ENCODE results near the gene RALGDS. TPM values are rescaled to one million over a fixed set of nuclear protein-coding genes. Genes with fewer than 3 reads are reported as not detected.

RALGDS gene
- total and polyA plus RNA-seq, 2 of the 13 experiments (the other 11 are each of a cell fraction or from before 2014, with no cell fraction given), result 12.9 to 25.5 TPM

- in situ Hi-C loops (cut with HindIII; ENCODE audit: extremely low pct_ligation_motif_present, low pct_unique_long_range_greater_than_20kb), result no loop called here
- H3K36me3 ChIP-seq (replicated peaks in 1 of 2; ENCODE audit: control insufficient read depth in 1 of 2, insufficient read depth in 2 of 2, low read length in 2 of 2), result peaks cover 29 to 54% of the 10 kb centered on the region in 2 experiments; a peak in 4 of 5 replicates
- no peak for ATAC-seq
- ChIA-PET CTCF (ENCODE audit: low intra/inter-chr PET ratio, low total read pairs) (no interaction called here), POLR2A (no interaction called here)
- 92% methylated on average over 10 of the region's 13 CpGs for WGBS (ENCODE audit: low lambda C conversion rate)
- H3K9me3 ChIP-seq (ENCODE audit: low read length), result no peaks in the 10 kb centered on the region
- no peak overlapping the region for H3K9ac ChIP-seq (ENCODE audit: insufficient read depth, low read depth, low read length)
- H4K20me1 ChIP-seq (ENCODE audit: insufficient read depth, low read length), result no peaks in the 10 kb centered on the region
- H3K79me2 ChIP-seq (ENCODE audit: insufficient read depth, low read length), result no peaks in the 10 kb centered on the region
- no peak overlapping the region for H3K27ac ChIP-seq (ENCODE audit: extremely low read length, insufficient read depth, low read length)
- no TSS peak for BruUV-seq (replicated peaks)
- FAIRE-seq, result no peak
- intact Hi-C loops (cut with micrococcal nuclease; ENCODE audit: unreplicated experiment), result no loop called here
- no peak for DNase-seq (ENCODE audit: low spot score)
- H3K4me2 ChIP-seq (ENCODE audit: low read depth, low read length), result no peak overlapping the region
- peaks cover 29% of the 10 kb centered on the region for H3K4me1 ChIP-seq (ENCODE audit: insufficient read depth, low read length)
- no peak overlapping the region for H2AFZ ChIP-seq (ENCODE audit: low read length)
- no peak overlapping the region for H3K4me3 ChIP-seq (replicated peaks in 1 of 3; ENCODE audit: insufficient read depth in 1 of 3, low read depth in 2 of 3, low read length in 3 of 3)
- no peaks in the 10 kb centered on the region for H3K27me3 ChIP-seq (ENCODE audit: control insufficient read depth in 1 of 2, insufficient read depth in 2 of 2, low read length in 2 of 2)
- TF ChIP-seq, protein P1, sequence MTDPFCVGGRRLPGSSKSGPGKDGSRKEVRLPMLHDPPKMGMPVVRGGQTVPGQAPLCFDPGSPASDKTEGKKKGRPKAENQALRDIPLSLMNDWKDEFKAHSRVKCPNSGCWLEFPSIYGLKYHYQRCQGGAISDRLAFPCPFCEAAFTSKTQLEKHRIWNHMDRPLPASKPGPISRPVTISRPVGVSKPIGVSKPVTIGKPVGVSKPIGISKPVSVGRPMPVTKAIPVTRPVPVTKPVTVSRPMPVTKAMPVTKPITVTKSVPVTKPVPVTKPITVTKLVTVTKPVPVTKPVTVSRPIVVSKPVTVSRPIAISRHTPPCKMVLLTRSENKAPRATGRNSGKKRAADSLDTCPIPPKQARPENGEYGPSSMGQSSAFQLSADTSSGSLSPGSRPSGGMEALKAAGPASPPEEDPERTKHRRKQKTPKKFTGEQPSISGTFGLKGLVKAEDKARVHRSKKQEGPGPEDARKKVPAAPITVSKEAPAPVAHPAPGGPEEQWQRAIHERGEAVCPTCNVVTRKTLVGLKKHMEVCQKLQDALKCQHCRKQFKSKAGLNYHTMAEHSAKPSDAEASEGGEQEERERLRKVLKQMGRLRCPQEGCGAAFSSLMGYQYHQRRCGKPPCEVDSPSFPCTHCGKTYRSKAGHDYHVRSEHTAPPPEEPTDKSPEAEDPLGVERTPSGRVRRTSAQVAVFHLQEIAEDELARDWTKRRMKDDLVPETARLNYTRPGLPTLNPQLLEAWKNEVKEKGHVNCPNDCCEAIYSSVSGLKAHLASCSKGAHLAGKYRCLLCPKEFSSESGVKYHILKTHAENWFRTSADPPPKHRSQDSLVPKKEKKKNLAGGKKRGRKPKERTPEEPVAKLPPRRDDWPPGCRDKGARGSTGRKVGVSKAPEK (CRISPR knock-in tag; IDR thresholded peaks at IDR 0.05; ENCODE audit: borderline replicate concordance), result no peak
- TF ChIP-seq MYC (CRISPR knock-in tag; IDR thresholded peaks at IDR 0.05; ENCODE audit: borderline replicate concordance), result no peak
- TF ChIP-seq, protein P2, sequence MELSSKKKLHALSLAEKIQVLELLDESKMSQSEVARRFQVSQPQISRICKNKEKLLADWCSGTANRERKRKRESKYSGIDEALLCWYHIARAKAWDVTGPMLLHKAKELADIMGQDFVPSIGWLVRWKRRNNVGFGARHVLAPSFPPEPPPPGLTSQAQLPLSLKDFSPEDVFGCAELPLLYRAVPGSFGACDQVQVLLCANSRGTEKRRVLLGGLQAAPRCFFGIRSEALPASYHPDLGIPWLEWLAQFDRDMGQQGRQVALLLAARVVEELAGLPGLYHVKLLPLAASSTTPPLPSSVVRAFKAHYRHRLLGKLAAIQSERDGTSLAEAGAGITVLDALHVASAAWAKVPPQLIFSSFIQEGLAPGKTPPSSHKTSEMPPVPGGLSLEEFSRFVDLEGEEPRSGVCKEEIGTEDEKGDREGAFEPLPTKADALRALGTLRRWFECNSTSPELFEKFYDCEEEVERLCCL (CRISPR knock-in tag; IDR thresholded peaks at IDR 0.05; ENCODE audit: borderline replicate concordance), result no peak
- TF ChIP-seq, protein P3, sequence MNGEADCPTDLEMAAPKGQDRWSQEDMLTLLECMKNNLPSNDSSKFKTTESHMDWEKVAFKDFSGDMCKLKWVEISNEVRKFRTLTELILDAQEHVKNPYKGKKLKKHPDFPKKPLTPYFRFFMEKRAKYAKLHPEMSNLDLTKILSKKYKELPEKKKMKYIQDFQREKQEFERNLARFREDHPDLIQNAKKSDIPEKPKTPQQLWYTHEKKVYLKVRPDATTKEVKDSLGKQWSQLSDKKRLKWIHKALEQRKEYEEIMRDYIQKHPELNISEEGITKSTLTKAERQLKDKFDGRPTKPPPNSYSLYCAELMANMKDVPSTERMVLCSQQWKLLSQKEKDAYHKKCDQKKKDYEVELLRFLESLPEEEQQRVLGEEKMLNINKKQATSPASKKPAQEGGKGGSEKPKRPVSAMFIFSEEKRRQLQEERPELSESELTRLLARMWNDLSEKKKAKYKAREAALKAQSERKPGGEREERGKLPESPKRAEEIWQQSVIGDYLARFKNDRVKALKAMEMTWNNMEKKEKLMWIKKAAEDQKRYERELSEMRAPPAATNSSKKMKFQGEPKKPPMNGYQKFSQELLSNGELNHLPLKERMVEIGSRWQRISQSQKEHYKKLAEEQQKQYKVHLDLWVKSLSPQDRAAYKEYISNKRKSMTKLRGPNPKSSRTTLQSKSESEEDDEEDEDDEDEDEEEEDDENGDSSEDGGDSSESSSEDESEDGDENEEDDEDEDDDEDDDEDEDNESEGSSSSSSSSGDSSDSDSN (CRISPR knock-in tag; IDR thresholded peaks at IDR 0.05), result no peak
- TF ChIP-seq, protein P4, sequence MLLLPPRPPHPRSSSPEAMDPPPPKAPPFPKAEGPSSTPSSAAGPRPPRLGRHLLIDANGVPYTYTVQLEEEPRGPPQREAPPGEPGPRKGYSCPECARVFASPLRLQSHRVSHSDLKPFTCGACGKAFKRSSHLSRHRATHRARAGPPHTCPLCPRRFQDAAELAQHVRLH (CRISPR knock-in tag; IDR thresholded peaks at IDR 0.05; ENCODE audit: borderline replicate concordance, low read depth), result no peak
- TF ChIP-seq ZNF256 (CRISPR knock-in tag; conservative IDR thresholded peaks at IDR 0.05), result no peak
- TF ChIP-seq ZNF451 (CRISPR knock-in tag; IDR thresholded peaks at IDR 0.05), result no peak
- no peak for TF ChIP-seq CHD4 (IDR thresholded peaks at IDR 0.05; ENCODE audit: borderline replicate concordance, low read length)
- TF ChIP-seq AGO2 (optimal IDR thresholded peaks at IDR 0.05; ENCODE audit: low read depth, low read length), result no peak
- TF ChIP-seq, protein P5, sequence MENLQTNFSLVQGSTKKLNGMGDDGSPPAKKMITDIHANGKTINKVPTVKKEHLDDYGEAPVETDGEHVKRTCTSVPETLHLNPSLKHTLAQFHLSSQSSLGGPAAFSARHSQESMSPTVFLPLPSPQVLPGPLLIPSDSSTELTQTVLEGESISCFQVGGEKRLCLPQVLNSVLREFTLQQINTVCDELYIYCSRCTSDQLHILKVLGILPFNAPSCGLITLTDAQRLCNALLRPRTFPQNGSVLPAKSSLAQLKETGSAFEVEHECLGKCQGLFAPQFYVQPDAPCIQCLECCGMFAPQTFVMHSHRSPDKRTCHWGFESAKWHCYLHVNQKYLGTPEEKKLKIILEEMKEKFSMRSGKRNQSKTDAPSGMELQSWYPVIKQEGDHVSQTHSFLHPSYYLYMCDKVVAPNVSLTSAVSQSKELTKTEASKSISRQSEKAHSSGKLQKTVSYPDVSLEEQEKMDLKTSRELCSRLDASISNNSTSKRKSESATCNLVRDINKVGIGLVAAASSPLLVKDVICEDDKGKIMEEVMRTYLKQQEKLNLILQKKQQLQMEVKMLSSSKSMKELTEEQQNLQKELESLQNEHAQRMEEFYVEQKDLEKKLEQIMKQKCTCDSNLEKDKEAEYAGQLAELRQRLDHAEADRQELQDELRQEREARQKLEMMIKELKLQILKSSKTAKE (CRISPR knock-in tag; IDR thresholded peaks at IDR 0.05; ENCODE audit: borderline replicate concordance), result no peak
- TF ChIP-seq ZNF616 (CRISPR knock-in tag; IDR thresholded peaks at IDR 0.05; ENCODE audit: low read depth), result no peak
- no peak for TF ChIP-seq DNMT3B (CRISPR knock-in tag; conservative IDR thresholded peaks at IDR 0.05)
- no peak for TF ChIP-seq ZNF260 (CRISPR knock-in tag; IDR thresholded peaks at IDR 0.05; ENCODE audit: borderline replicate concordance, low read depth)
- TF ChIP-seq, protein P6, sequence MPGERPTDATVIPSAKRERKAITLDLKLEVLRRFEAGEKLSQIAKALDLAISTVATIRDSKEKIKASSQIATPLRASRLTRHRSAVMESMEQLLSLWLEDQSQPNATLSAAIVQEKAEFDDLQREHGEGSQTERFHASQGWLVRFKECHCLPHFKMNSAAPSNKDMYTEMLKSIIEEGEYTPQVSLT (CRISPR knock-in tag; IDR thresholded peaks at IDR 0.05; ENCODE audit: borderline replicate concordance, low read depth), result no peak
Measured at GRCh38 chr9:133056533-133056932, 64.5 kb downstream of the RALGDS start.
